NCI-H510A (cell line): Measurements from ENCODE around the gene BCAM.
"Not testable (repeated sequence)": the region's sequence is repeated elsewhere in the genome, so short reads cannot be mapped to it uniquely, and the experiment has no call there.

Source experiments
- DNase-seq: peaks from one replicate; lab custom pipeline; 2025; lab: John Stamatoyannopoulos, UW

Gene BCAM

GRCh38 chr19:44848812-44849447, 40.0 kb downstream of the BCAM start:
- no peak for DNase-seq

DNA sequence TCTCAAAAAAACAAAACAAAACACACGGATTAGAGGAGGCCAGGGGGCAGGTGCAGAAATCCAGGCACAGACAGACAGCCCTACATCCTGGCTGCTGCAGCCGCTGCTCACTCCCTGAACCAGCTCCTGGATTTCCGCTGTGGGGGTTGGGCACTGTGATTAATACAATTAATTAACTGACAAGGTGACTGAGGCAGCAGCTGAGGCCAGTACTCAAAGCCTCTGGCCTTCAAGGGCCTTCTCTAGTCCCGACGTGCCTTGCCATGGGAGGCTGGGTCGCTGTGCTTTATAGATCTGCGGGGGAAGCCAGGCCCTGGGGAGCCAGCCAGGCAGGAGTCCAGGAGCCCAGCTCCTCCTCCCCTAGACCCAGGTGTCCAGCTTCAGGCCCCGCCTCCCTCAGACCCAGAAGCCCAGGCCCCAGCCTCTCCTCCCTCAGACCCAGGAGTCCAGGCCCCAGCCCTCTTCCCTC, 41.8 kb downstream of the BCAM start:
- DNase-seq = no peak

- no peak for DNase-seq
Measured at GRCh38 chr19:44851427-44851826, 42.5 kb downstream of the BCAM start.

GRCh38 chr19:44855606-44856005, 46.7 kb downstream of the BCAM start:
- no peak for DNase-seq

DNA sequence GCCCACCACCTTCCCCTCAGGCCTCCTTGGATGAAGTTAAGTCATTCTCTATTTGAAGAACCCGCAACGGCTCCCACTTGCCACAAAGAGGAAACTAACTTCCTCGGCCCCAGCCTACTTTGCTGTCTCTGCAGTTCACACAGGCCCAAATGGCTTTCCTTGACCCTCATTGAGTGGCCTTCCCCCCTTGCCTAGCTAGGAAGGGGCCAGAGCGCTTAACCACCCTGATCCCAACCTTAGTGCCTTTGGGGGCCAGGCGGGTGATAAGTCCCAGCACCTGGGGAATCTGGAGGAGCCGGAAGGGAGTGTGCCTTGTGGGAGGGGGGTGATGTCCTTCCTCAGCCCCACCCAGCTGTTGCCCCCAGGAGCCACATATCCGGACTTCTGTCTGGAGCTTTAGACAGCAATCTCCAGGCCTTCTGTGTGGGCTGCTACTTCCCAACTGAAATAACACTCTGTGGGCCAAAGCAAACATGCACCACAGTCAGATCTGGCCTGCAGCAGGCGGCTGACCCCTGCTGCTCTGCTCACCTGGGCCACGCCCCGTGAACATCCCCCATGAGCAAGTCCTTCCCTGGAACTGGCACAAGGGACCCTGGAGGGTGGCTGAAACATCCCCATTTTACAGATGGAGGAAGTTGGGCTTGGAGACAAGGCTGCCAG, 47.6 kb downstream of the BCAM start:
- DNase-seq = no peak

DNA sequence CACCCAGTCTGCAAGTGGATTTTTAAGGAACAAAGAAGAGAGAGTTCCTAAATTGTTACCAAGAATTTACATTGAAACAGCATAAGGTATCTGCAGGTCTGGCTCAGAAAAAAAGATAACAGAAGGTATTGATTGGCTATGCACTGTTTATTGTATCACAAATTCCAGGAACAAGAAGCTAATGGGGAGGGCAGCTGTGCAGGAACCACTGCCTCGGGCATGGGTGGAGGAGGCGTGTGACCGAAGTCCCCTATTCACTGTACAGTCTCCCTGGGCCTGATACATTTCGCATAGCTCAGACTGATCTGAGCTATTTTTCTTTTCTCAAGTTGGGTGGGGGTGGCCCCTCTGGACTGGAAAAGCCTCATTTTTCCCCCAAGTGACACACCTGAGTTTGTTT, 48.9 kb downstream of the BCAM start:
- no peak for DNase-seq

GRCh38 chr19:44861576-44861975, 52.7 kb downstream of the BCAM start:
- not testable (repeated sequence) for DNase-seq

- no peak for DNase-seq
Measured at GRCh38 chr19:44863990-44864389, 55.1 kb downstream of the BCAM start.

- no peak for DNase-seq
Measured at GRCh38 chr19:44865196-44865767, 56.4 kb downstream of the BCAM start.

- no peak for DNase-seq
Measured at GRCh38 chr19:44866664-44867063, 57.8 kb downstream of the BCAM start.

DNA sequence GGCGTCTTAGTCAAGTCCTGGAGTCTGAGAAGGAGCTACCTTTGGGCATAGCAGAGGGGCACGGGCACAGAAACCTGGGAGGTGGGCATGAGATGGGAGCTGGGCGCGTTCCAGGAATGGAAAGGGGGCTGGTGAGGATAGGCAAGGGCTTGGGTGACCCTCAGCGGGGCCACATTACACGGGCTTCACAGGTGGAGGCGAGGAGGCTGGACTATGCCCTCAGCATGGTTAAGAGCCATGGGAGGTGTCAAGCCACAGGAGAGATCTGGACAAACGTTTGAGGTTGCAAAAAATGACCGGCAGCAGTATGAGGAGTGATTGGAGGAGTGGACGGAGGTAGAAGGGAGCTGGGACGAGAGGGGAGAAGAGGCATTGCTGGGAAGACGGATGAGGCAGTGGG, 58.7 kb downstream of the BCAM start:
- DNase-seq = no peak

DNA sequence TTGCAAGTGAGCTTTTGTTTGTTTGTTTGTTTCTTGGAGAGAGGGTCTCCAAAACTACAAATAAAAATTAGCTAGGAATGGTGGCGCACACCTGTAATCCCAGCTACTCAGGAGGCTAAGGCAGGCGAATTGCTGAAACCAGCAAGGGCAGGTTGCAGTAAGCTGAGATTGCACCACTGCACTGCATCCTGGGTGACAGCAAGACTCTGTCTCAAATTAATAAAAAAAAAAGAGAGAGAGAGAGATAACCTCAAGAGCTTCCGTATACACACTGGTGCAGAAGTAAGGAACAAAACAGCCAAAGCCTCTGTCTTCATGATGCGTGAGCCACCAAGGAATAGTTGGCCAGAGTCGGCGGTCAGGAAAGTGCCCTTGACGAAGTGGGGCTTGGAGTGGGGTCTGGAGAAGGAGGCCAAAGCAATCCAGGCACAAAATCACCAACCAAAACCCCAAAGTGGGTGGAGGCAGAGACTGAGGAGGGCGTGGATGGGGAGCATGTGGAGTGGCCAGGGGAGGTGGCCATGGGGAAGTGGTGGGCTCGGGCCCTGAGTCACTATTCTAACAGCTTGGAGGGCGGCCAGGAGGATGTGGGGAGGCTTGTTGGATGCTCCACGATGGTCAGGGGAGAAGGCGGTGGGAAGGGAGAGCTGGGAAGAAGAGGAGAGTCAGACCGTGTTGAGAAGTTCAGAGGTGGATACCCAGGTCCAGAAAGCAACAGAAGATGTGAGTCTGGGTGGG, 61.0 kb downstream of the BCAM start:
- DNase-seq = no peak
